Activated naive CD4-positive, alpha-beta T cell treated with anti-CD3 and anti-CD28 coated beads, Interleukin-2, amount 10 ng/mL, durations not matched to agents 7 days and 5 days (primary cell): ENCODE data around the gene DBX1.

Experiments
- CTCF ChIA-PET: fragments of 350-600 bp; sonication (Branson Sonifier 250); formaldehyde crosslinking; loops from one replicate; lab custom pipeline; 2021; ENCODE audit warnings: antibody characterized with exemption; lab: Charles Lee
- DNase-seq: peaks from one replicate; pipeline ENCODE4 v3.0.0-alpha.2; 2020
- H3K27ac Mint-ChIP-seq: one replicate; pipeline ENCODE4 v1.8.0; 2021; ENCODE audit warnings: mild to moderate bottlenecking, moderate library complexity, mixed read lengths
- H3K27me3 Mint-ChIP-seq: one replicate; pipeline ENCODE4 v1.8.0; 2021; ENCODE audit warnings: mild to moderate bottlenecking, mixed read lengths
- H3K36me3 Mint-ChIP-seq: one replicate; pipeline ENCODE4 v1.8.0; 2021; ENCODE audit warnings: mixed read lengths
- H3K4me1 Mint-ChIP-seq: one replicate; pipeline ENCODE4 v1.8.0; 2021; ENCODE audit warnings: mixed read lengths
- H3K4me3 Mint-ChIP-seq: one replicate; pipeline ENCODE4 v1.8.0; 2021; ENCODE audit warnings: mild to moderate bottlenecking, moderate library complexity, mixed read lengths
- H3K9me3 Mint-ChIP-seq: one replicate; pipeline ENCODE4 v1.8.0; 2021; ENCODE audit warnings: mixed read lengths

Gene DBX1

GRCh38 chr11:20125927-20126326 lies 34.3 kb downstream of the DBX1 start:
- CTCF ChIA-PET = interaction anchor here (1.0 to 5.7 kb wide), 4 partner anchors 15 to 547 kb away, joined by 3 to 96 read pairs (median 4); no protein-coding TSS in a partner anchor
- Mint-ChIP-seq H3K27me3 (peaks cover 21% of the 10 kb centered on the region), H3K4me3 (no peak overlapping the region), H3K27ac (no peak overlapping the region), H3K4me1 (no peaks in the 10 kb centered on the region), H3K36me3 (no peaks in the 10 kb centered on the region), H3K9me3 (no peaks in the 10 kb centered on the region)
- no peak for DNase-seq

GRCh38 chr11:20122131-20122530 lies 38.1 kb downstream of the DBX1 start:
- Mint-ChIP-seq H3K27ac (no peak overlapping the region), H3K9me3 (no peaks in the 10 kb centered on the region), H3K4me3 (no peak overlapping the region), H3K36me3 (no peaks in the 10 kb centered on the region), H3K4me1 (no peaks in the 10 kb centered on the region), H3K27me3 (peaks cover 10% of the 10 kb centered on the region)
- CTCF ChIA-PET = interaction anchor here (0.7 kb wide), 1 partner anchor 182 kb away, joined by 3 read pairs; no protein-coding TSS in a partner anchor
- no peak for DNase-seq

- Mint-ChIP-seq H3K27ac (no peak overlapping the region), H3K27me3 (peaks cover 7% of the 10 kb centered on the region), H3K4me1 (no peaks in the 10 kb centered on the region), H3K36me3 (no peaks in the 10 kb centered on the region), H3K4me3 (no peak overlapping the region), H3K9me3 (no peaks in the 10 kb centered on the region)
- CTCF ChIA-PET = no interaction called here
- no peak for DNase-seq
Measured at GRCh38 chr11:20120134-20120925, 39.9 kb downstream of the DBX1 start.

- Mint-ChIP-seq H3K27me3 (peaks cover 7% of the 10 kb centered on the region), H3K9me3 (no peaks in the 10 kb centered on the region), H3K27ac (no peak overlapping the region), H3K4me3 (no peak overlapping the region), H3K4me1 (no peaks in the 10 kb centered on the region), H3K36me3 (no peaks in the 10 kb centered on the region)
- CTCF ChIA-PET = no interaction called here
- DNase-seq = no peak
Measured at GRCh38 chr11:20119315-20119714, 41.0 kb downstream of the DBX1 start.

GRCh38 chr11:20118209-20118608 lies 42.1 kb downstream of the DBX1 start:
- H3K4me1 Mint-ChIP-seq = no peaks in the 10 kb centered on the region
- H3K27ac Mint-ChIP-seq = no peak overlapping the region
- no peaks in the 10 kb centered on the region for H3K36me3 Mint-ChIP-seq
- H3K27me3 Mint-ChIP-seq = peaks cover 4% of the 10 kb centered on the region
- no peak overlapping the region for H3K4me3 Mint-ChIP-seq
- DNase-seq = no peak
- CTCF ChIA-PET = interaction anchor here (2.5 kb wide), 1 partner anchor 10 kb away, joined by 19 read pairs; no protein-coding TSS in a partner anchor
- no peaks in the 10 kb centered on the region for H3K9me3 Mint-ChIP-seq

- no peaks in the 10 kb centered on the region for H3K9me3 Mint-ChIP-seq
- H3K36me3 Mint-ChIP-seq = no peaks in the 10 kb centered on the region
- peaks cover 4% of the 10 kb centered on the region for H3K27me3 Mint-ChIP-seq
- no peak overlapping the region for H3K4me3 Mint-ChIP-seq
- no peak overlapping the region for H3K27ac Mint-ChIP-seq
- peaks cover 4% of the 10 kb centered on the region for H3K4me1 Mint-ChIP-seq
- CTCF ChIA-PET = interaction anchor here (0.9 to 2.5 kb wide), 2 partner anchors 11 to 166 kb away, joined by 3 to 19 read pairs; no protein-coding TSS in a partner anchor
- DNase-seq = no peak
Measured at GRCh38 chr11:20117291-20117690, 43.0 kb downstream of the DBX1 start.

GRCh38 chr11:20116825-20117224 lies 43.5 kb downstream of the DBX1 start:
- no peak overlapping the region for H3K4me3 Mint-ChIP-seq
- H3K27me3 Mint-ChIP-seq = peaks cover 4% of the 10 kb centered on the region
- CTCF ChIA-PET = interaction anchor here (0.7 to 2.5 kb wide), 6 partner anchors 11 to 235 kb away, joined by 3 to 19 read pairs (median 4); no protein-coding TSS in a partner anchor
- no peaks in the 10 kb centered on the region for H3K36me3 Mint-ChIP-seq
- DNase-seq = no peak
- H3K4me1 Mint-ChIP-seq = peaks cover 4% of the 10 kb centered on the region
- H3K27ac Mint-ChIP-seq = no peak overlapping the region
- H3K9me3 Mint-ChIP-seq = no peaks in the 10 kb centered on the region

- no peak for DNase-seq
- Mint-ChIP-seq H3K4me1 (peaks cover 4% of the 10 kb centered on the region), H3K27ac (no peak overlapping the region), H3K4me3 (no peak overlapping the region), H3K36me3 (no peaks in the 10 kb centered on the region), H3K27me3 (peaks cover 5% of the 10 kb centered on the region), H3K9me3 (no peaks in the 10 kb centered on the region)
- CTCF ChIA-PET = interaction anchor here (1.0 to 5.9 kb wide), 2 partner anchors 14 to 162 kb away, joined by 3 to 33 read pairs; no protein-coding TSS in a partner anchor
Measured at GRCh38 chr11:20114588-20114987, 45.7 kb downstream of the DBX1 start.

- DNase-seq = no peak
- no peaks in the 10 kb centered on the region for H3K9me3 Mint-ChIP-seq
- no peak overlapping the region for H3K4me3 Mint-ChIP-seq
- H3K36me3 Mint-ChIP-seq = no peaks in the 10 kb centered on the region
- CTCF ChIA-PET = interaction anchor here (1.0 to 5.9 kb wide), 4 partner anchors 11 to 163 kb away, joined by 6 to 39 read pairs (median 22); no protein-coding TSS in a partner anchor
- H3K27ac Mint-ChIP-seq = no peak overlapping the region
- peaks cover 5% of the 10 kb centered on the region for H3K27me3 Mint-ChIP-seq
- peaks cover 4% of the 10 kb centered on the region for H3K4me1 Mint-ChIP-seq
Measured at GRCh38 chr11:20113149-20113438, 47.2 kb downstream of the DBX1 start.

GRCh38 chr11:20112291-20113148 lies 47.8 kb downstream of the DBX1 start:
- Mint-ChIP-seq H3K4me3 (no peak overlapping the region), H3K9me3 (no peaks in the 10 kb centered on the region), H3K27ac (no peak overlapping the region), H3K36me3 (no peaks in the 10 kb centered on the region), H3K27me3 (peaks cover 5% of the 10 kb centered on the region), H3K4me1 (peaks cover 4% of the 10 kb centered on the region)
- DNase-seq = no peak
- CTCF ChIA-PET = interaction anchor here (1.0 to 5.9 kb wide), 4 partner anchors 11 to 163 kb away, joined by 6 to 39 read pairs (median 22); no protein-coding TSS in a partner anchor

- Mint-ChIP-seq H3K27ac (no peak overlapping the region), H3K4me1 (peaks cover 4% of the 10 kb centered on the region), H3K4me3 (no peak overlapping the region), H3K27me3 (peaks cover 5% of the 10 kb centered on the region), H3K9me3 (no peaks in the 10 kb centered on the region), H3K36me3 (no peaks in the 10 kb centered on the region)
- DNase-seq = no peak
- CTCF ChIA-PET = interaction anchor here (0.7 to 5.9 kb wide), 5 partner anchors 10 to 162 kb away, joined by 3 to 39 read pairs (median 10); no protein-coding TSS in a partner anchor
Measured at GRCh38 chr11:20111871-20112270, 48.4 kb downstream of the DBX1 start.

GRCh38 chr11:20110908-20111669 lies 49.2 kb downstream of the DBX1 start:
- CTCF ChIA-PET = interaction anchor here (0.7 to 5.9 kb wide), 7 partner anchors 9 to 161 kb away, joined by 3 to 39 read pairs (median 3); no protein-coding TSS in a partner anchor
- H3K4me3 Mint-ChIP-seq = no peak overlapping the region
- peaks cover 5% of the 10 kb centered on the region for H3K27me3 Mint-ChIP-seq
- H3K27ac Mint-ChIP-seq = no peak overlapping the region
- peaks cover 4% of the 10 kb centered on the region for H3K4me1 Mint-ChIP-seq
- no peaks in the 10 kb centered on the region for H3K36me3 Mint-ChIP-seq
- DNase-seq = peak; percentile 62
- H3K9me3 Mint-ChIP-seq = no peaks in the 10 kb centered on the region

GRCh38 chr11:20109731-20110445 lies 50.4 kb downstream of the DBX1 start:
- CTCF ChIA-PET = interaction anchor here (0.8 to 5.9 kb wide), 6 partner anchors 8 to 160 kb away, joined by 3 to 39 read pairs (median 6); no protein-coding TSS in a partner anchor
- Mint-ChIP-seq H3K9me3 (no peaks in the 10 kb centered on the region), H3K27ac (no peak overlapping the region), H3K36me3 (no peaks in the 10 kb centered on the region), H3K27me3 (peaks cover 5% of the 10 kb centered on the region), H3K4me1 (peaks cover 4% of the 10 kb centered on the region), H3K4me3 (no peak overlapping the region)
- no peak for DNase-seq
